ENCODE measurements around the gene SPEM3. TPM values are rescaled to one million over a fixed set of nuclear protein-coding genes. Genes with fewer than 3 reads are reported as not detected.

Gene SPEM3
- total and polyA plus RNA-seq, 8 donors = not detected

- no peaks in the 10 kb centered on the region for H3K9me3 ChIP-seq
- peak in 1 of 4 donors; percentile 78 for DNase-seq
- H3K27ac ChIP-seq = no peak overlapping the region
- H3K4me1 ChIP-seq = no peaks in the 10 kb centered on the region
- H3K4me3 ChIP-seq = no peak overlapping the region
- intact Hi-C loops (cut with DNase I) = no loop called here
- ATAC-seq = no peak
- TF ChIP-seq CTCF (IDR thresholded peaks at IDR 0.05) = no peak
- H3K36me3 ChIP-seq = peaks cover 0 to 4% of the 10 kb centered on the region in 2 donors
- no peaks in the 10 kb centered on the region for H3K27me3 ChIP-seq
These were observed 12.9 kb upstream of the SPEM3 start for GRCh38 chr17:7415784-7416183.

DNA sequence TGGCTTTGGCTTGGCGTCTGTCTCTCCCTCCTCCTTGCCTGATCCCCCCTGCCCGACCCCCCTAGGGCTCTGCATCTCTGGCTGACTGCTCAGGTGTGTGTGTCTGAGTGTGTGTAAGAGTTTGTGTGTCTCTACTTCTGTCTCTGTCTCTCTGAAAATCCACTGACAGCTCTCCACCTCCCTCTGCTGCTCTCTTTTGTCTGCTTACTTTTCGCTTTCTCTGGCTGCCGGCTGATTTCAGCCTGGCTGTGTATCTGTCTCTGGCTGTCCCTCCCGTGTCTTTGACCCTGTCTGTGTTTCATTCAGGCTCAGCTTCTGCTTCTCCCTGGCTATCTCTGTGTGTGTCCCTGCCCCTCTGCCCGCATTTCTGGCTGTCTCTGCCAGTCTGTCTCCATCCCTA lies 12.3 kb upstream of the SPEM3 start:
- Histone ChIP-seq H3K9me3 (no peaks in the 10 kb centered on the region), H3K27ac (no peak overlapping the region), H3K4me1 (no peaks in the 10 kb centered on the region), H3K36me3 (peaks cover 0 to 4% of the 10 kb centered on the region in 2 donors), H3K4me3 (no peak overlapping the region), H3K27me3 (no peaks in the 10 kb centered on the region)
- intact Hi-C loops (cut with DNase I) = no loop called here
- no peak for DNase-seq
- no peak for TF ChIP-seq CTCF (IDR thresholded peaks at IDR 0.05)
- no peak for ATAC-seq

DNA sequence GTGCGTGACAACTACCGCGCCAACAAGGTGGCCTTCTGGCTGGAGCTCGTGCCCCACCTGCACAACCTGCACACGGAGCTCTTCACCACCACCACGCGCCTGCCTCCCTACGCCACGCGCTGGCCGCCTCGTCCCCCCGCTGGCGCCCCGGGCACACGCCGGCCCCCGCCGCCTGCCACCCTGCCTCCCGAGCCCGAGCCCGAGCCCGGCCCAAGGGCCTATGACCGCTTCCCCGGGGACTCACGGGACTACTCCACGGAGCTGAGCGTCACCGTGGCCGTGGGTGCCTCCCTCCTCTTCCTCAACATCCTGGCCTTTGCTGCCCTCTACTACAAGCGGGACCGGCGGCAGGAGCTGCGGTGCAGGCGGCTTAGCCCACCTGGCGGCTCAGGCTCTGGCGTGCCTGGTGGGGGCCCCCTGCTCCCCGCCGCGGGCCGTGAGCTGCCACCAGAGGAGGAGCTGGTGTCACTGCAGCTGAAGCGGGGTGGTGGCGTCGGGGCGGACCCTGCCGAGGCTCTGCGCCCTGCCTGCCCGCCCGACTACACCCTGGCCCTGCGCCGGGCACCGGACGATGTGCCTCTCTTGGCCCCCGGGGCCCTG lies 11.5 kb upstream of the SPEM3 start:
- intact Hi-C loops (cut with DNase I) = no loop called here
- Histone ChIP-seq H3K4me3 (no peak overlapping the region), H3K36me3 (peaks cover 0 to 4% of the 10 kb centered on the region in 2 donors), H3K4me1 (no peaks in the 10 kb centered on the region), H3K9me3 (no peaks in the 10 kb centered on the region), H3K27me3 (no peaks in the 10 kb centered on the region), H3K27ac (no peak overlapping the region)
- no peak for TF ChIP-seq CTCF (IDR thresholded peaks at IDR 0.05)
- ATAC-seq = no peak
- DNase-seq = no peak

DNA sequence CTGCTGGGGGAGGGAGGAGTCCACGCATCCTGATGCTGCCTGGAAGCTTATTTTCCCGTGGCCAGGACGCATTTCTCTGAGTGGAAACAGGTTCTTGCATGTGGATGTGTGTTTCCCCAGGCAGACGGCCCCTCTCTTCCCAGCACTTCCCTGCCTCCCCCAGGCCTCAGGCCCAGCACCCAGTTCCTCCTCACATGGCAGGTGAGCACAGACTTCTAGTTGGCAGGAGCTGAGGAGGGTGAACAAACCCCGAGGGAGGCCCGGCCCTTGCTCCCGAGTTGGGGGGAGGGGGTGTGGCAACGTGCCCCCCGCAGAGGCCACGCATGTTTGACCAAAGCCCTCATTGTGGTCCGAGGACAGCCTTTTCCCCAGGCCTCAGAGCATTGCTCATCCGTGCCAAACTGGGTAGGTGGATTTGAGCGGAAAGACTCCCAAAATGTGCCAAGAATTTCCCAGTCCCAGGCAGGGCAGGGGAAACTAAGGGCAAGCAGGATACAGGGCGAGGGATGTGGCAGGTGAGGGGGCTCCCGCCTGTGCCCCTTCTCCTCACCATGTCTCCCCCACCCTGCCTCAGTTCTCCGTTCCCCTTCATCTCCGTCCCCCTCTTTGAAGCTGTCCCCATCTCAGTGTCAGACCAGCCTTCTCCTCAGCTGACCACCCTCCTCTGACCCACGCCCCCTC lies 10.0 kb upstream of the SPEM3 start:
- H3K36me3 ChIP-seq = peaks cover 0 to 4% of the 10 kb centered on the region in 2 donors
- H3K4me3 ChIP-seq = no peak overlapping the region
- DNase-seq = no peak

More for the DNA sequence above, 10.0 kb upstream of the SPEM3 start:
- no peak for TF ChIP-seq CTCF (IDR thresholded peaks at IDR 0.05)
- Histone ChIP-seq H3K9me3 (no peaks in the 10 kb centered on the region), H3K27ac (no peak overlapping the region), H3K4me1 (no peaks in the 10 kb centered on the region), H3K27me3 (no peaks in the 10 kb centered on the region)
- ATAC-seq = no peak
- intact Hi-C loops (cut with DNase I) = no loop called here

All from left lung (tissue), 10 donors.